GM19238 (cell line): ENCODE data around the gene IFT80.

ENCODE experiments used
- DNase-seq: peaks from one replicate; pipeline ENCODE4 v3.0.0; 2011; ENCODE audit warnings: low spot score; ENCODE audit not compliant: insufficient read length

Gene IFT80

GRCh38 chr3:160399125-160400029 is at the start of gene IFT80, which contains the start of gene SMC4:
TSS of gene IFT80 (minus strand) at chr3:160399225. CDS start at chr3:160384600, 14,625 bp downstream.
TSS of gene SMC4 (plus strand) at chr3:160399650. CDS start at chr3:160400827, 1,177 bp downstream.
- DNase-seq = peak; percentile 75

- no peak for DNase-seq
These were observed 48.5 kb upstream of the IFT80 start for GRCh38 chr3:160447544-160447943.

GRCh38 chr3:160446522-160447056 is 47.6 kb upstream of the IFT80 start:
- no peak for DNase-seq

- DNase-seq = no peak
These were observed 46.8 kb upstream of the IFT80 start for GRCh38 chr3:160445854-160446253.

- DNase-seq = no peak
These were observed 45.4 kb upstream of the IFT80 start for GRCh38 chr3:160444411-160444810.

- DNase-seq = no peak
These were observed 41.7 kb upstream of the IFT80 start for GRCh38 chr3:160440687-160441086.

GRCh38 chr3:160437083-160437455 is 38.0 kb upstream of the IFT80 start:
- DNase-seq = no peak

- no peak for DNase-seq
These were observed 36.7 kb upstream of the IFT80 start for GRCh38 chr3:160435747-160436146.

- no peak for DNase-seq
These were observed 36.1 kb upstream of the IFT80 start for GRCh38 chr3:160435095-160435494.

GRCh38 chr3:160434071-160434470 is 35.0 kb upstream of the IFT80 start:
- DNase-seq = no peak

- DNase-seq = no peak
These were observed 28.9 kb upstream of the IFT80 start for GRCh38 chr3:160427832-160428424.

GRCh38 chr3:160417311-160417710 is 18.3 kb upstream of the IFT80 start:
- DNase-seq = no peak

- DNase-seq = peak; percentile 16
These were observed 14.7 kb upstream of the IFT80 start for GRCh38 chr3:160413613-160414248.

- DNase-seq = no peak
These were observed 13.5 kb upstream of the IFT80 start for GRCh38 chr3:160412477-160412876.

GRCh38 chr3:160409812-160410610 is 11.0 kb upstream of the IFT80 start:
- no peak for DNase-seq

GRCh38 chr3:160403796-160404470 is 4.9 kb upstream of the IFT80 start:
- no peak for DNase-seq

GRCh38 chr3:160403028-160403545 is 4.1 kb upstream of the IFT80 start:
- no peak for DNase-seq

- no peak for DNase-seq
These were observed 3.4 kb upstream of the IFT80 start for GRCh38 chr3:160402221-160403027.

- DNase-seq = no peak
These were observed 2.5 kb upstream of the IFT80 start for GRCh38 chr3:160401291-160402095.
